Metanephros (tissue), 2 donors: ENCODE data around the gene ITPKB. TPM values are rescaled to one million over a fixed set of nuclear protein-coding genes. Genes with fewer than 3 reads are reported as not detected.

Source experiments
- small RNA-seq: library from RNA; depleted of rRNA; stranded (forward); fragments of <200 nt; gene quantifications from one replicate; pipeline ENCODE3, GENCODE V24; 2014; ENCODE audit warnings: low replicate concordance
- total RNA-seq: library from RNA; depleted of rRNA; stranded (reverse); fragments of >200 nt; gene quantifications from one replicate; pipeline ENCODE4 v1.2.3, GENCODE V29; 2014

ITPKB gene
- 51.5 TPM for total RNA-seq

DNA sequence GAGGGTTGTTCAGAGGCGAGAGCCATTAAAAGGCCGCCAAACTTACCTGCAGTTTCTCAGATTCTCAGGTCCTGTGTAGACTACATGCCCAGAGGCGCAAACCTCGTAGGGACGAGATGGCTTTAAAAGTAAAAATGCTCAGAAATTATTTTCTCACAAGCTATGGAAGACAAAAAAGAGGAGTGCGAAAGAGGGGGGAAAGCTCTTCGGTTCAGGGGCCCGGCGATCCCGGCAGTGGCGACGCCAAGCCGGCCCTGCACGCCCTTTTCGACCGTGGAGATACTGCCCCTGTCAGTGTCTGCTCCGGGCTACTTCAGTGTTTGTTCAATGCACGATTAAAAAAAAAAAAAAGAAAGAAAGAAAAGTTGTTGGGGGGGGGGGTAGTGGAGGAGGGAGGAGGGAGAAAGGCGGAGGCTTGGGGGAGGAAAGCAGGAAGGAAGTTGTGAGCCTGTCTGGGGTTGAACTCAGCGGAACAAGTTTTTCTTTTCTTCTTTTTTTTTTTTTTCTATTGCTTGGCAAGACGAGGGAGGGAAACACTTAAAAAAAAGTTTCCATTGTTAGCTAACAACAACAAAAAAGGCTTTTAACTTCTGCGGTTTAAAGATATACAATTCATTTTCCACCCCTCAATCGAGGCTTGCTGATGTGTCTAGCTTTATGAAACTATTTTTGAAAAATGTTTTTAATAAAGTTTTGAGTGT is at the start of gene ITPKB:
Gene ITPKB, minus strand, starts transcription at position 288 of the 701 bp plus-strand sequence. CDS start 1,824 bp downstream, outside the sequence.

Small RNA genes lying within 50 kb of the gene (small RNA-seq; reads per million reads assigned to genes)
- not detected for gene RPS27P5

Other genes starting within 250 kb of the ITPKB start
- 0.99 TPM for gene STUM, start 190.5 kb downstream of the ITPKB start, total RNA-seq
- gene PSEN2, start 131.3 kb upstream of the ITPKB start, total RNA-seq, result 35.1 TPM
- 91.9 TPM for gene COQ8A, start 201.0 kb upstream of the ITPKB start, total RNA-seq